ENCODE results near the gene LUZP2. TPM values are rescaled to one million over a fixed set of nuclear protein-coding genes. Genes with fewer than 3 reads are reported as not detected.

LUZP2 gene
- total RNA-seq, 1 experiment from 2014 or later = not detected

- no peaks in the 10 kb centered on the region for H3K9me3 ChIP-seq (replicated peaks)
- no peaks in the 10 kb centered on the region for H3K4me1 ChIP-seq (replicated peaks)
- no peaks in the 10 kb centered on the region for H3K36me3 ChIP-seq
- H3K27me3 ChIP-seq (replicated peaks) = no peaks in the 10 kb centered on the region
- H3K4me3 ChIP-seq = no peak overlapping the region
- no peak for DNase-seq (ENCODE audit: low read depth in 1 of 2, low spot score in 2 of 2)
- H3K27ac ChIP-seq = no peak overlapping the region
These were observed 237.9 kb downstream of the LUZP2 start for GRCh38 chr11:24734742-24735237.

- Histone ChIP-seq H3K36me3 (no peaks in the 10 kb centered on the region), H3K9me3 (replicated peaks) (no peaks in the 10 kb centered on the region), H3K27ac (no peak overlapping the region), H3K27me3 (replicated peaks) (no peaks in the 10 kb centered on the region), H3K4me3 (no peak overlapping the region), H3K4me1 (replicated peaks) (no peaks in the 10 kb centered on the region)
- no peak for DNase-seq (ENCODE audit: low read depth in 1 of 2, low spot score in 2 of 2)
These were observed 242.1 kb downstream of the LUZP2 start for GRCh38 chr11:24738972-24739371.

GRCh38 chr11:24739637-24740036, 242.8 kb downstream of the LUZP2 start:
- Histone ChIP-seq H3K4me1 (replicated peaks) (no peaks in the 10 kb centered on the region), H3K9me3 (replicated peaks) (no peaks in the 10 kb centered on the region), H3K36me3 (no peaks in the 10 kb centered on the region), H3K27ac (no peak overlapping the region), H3K27me3 (replicated peaks) (no peaks in the 10 kb centered on the region), H3K4me3 (no peak overlapping the region)
- DNase-seq (ENCODE audit: low read depth in 1 of 2, low spot score in 2 of 2) = no peak

- DNase-seq (ENCODE audit: low read depth in 1 of 2, low spot score in 2 of 2) = no peak
- H3K27me3 ChIP-seq (replicated peaks) = no peaks in the 10 kb centered on the region
- no peak overlapping the region for H3K4me3 ChIP-seq
- H3K27ac ChIP-seq = no peak overlapping the region
- H3K9me3 ChIP-seq (replicated peaks) = no peaks in the 10 kb centered on the region
- H3K4me1 ChIP-seq (replicated peaks) = no peaks in the 10 kb centered on the region
- no peaks in the 10 kb centered on the region for H3K36me3 ChIP-seq
These were observed 250.7 kb downstream of the LUZP2 start for GRCh38 chr11:24747275-24748251.

- no peaks in the 10 kb centered on the region for H3K36me3 ChIP-seq
- DNase-seq (ENCODE audit: low read depth in 1 of 2, low spot score in 2 of 2) = no peak
- no peaks in the 10 kb centered on the region for H3K9me3 ChIP-seq (replicated peaks)
- no peak overlapping the region for H3K27ac ChIP-seq
- no peak overlapping the region for H3K4me3 ChIP-seq
- H3K27me3 ChIP-seq (replicated peaks) = no peaks in the 10 kb centered on the region
- no peaks in the 10 kb centered on the region for H3K4me1 ChIP-seq (replicated peaks)
These were observed 251.4 kb downstream of the LUZP2 start for GRCh38 chr11:24748261-24748660.

GRCh38 chr11:24754406-24754805, 257.6 kb downstream of the LUZP2 start:
- H3K36me3 ChIP-seq = no peaks in the 10 kb centered on the region
- H3K27ac ChIP-seq = no peak overlapping the region
- H3K27me3 ChIP-seq (replicated peaks) = no peaks in the 10 kb centered on the region
- no peaks in the 10 kb centered on the region for H3K9me3 ChIP-seq (replicated peaks)
- no peak overlapping the region for H3K4me3 ChIP-seq
- no peaks in the 10 kb centered on the region for H3K4me1 ChIP-seq (replicated peaks)
- DNase-seq (ENCODE audit: low read depth in 1 of 2, low spot score in 2 of 2) = no peak

- no peak overlapping the region for H3K4me3 ChIP-seq
- H3K36me3 ChIP-seq = no peaks in the 10 kb centered on the region
- no peaks in the 10 kb centered on the region for H3K4me1 ChIP-seq (replicated peaks)
- H3K27ac ChIP-seq = no peak overlapping the region
- H3K27me3 ChIP-seq (replicated peaks) = no peaks in the 10 kb centered on the region
- no peaks in the 10 kb centered on the region for H3K9me3 ChIP-seq (replicated peaks)
- DNase-seq (ENCODE audit: low read depth in 1 of 2, low spot score in 2 of 2) = no peak
These were observed 258.5 kb downstream of the LUZP2 start for GRCh38 chr11:24755260-24755839.

- H3K27ac ChIP-seq = no peak overlapping the region
- no peaks in the 10 kb centered on the region for H3K36me3 ChIP-seq
- H3K27me3 ChIP-seq (replicated peaks) = no peaks in the 10 kb centered on the region
- no peaks in the 10 kb centered on the region for H3K4me1 ChIP-seq (replicated peaks)
- H3K4me3 ChIP-seq = no peak overlapping the region
- H3K9me3 ChIP-seq (replicated peaks) = no peaks in the 10 kb centered on the region
- DNase-seq (ENCODE audit: low read depth in 1 of 2, low spot score in 2 of 2) = no peak
These were observed 262.9 kb downstream of the LUZP2 start for GRCh38 chr11:24759742-24760141.

- Histone ChIP-seq H3K4me1 (replicated peaks) (no peaks in the 10 kb centered on the region), H3K9me3 (replicated peaks) (no peaks in the 10 kb centered on the region), H3K4me3 (no peak overlapping the region), H3K27ac (no peak overlapping the region), H3K27me3 (replicated peaks) (no peaks in the 10 kb centered on the region), H3K36me3 (no peaks in the 10 kb centered on the region)
- DNase-seq (ENCODE audit: low read depth in 1 of 2, low spot score in 2 of 2) = no peak
These were observed 263.8 kb downstream of the LUZP2 start for GRCh38 chr11:24760681-24761080.

- DNase-seq (ENCODE audit: low read depth in 1 of 2, low spot score in 2 of 2) = no peak
- H3K9me3 ChIP-seq (replicated peaks) = no peaks in the 10 kb centered on the region
- H3K4me3 ChIP-seq = no peak overlapping the region
- no peaks in the 10 kb centered on the region for H3K27me3 ChIP-seq (replicated peaks)
- H3K36me3 ChIP-seq = no peaks in the 10 kb centered on the region
- H3K4me1 ChIP-seq (replicated peaks) = no peaks in the 10 kb centered on the region
- H3K27ac ChIP-seq = no peak overlapping the region
These were observed 265.2 kb downstream of the LUZP2 start for GRCh38 chr11:24762076-24762475.

GRCh38 chr11:24767411-24767810, 270.6 kb downstream of the LUZP2 start:
- Histone ChIP-seq H3K9me3 (replicated peaks) (no peaks in the 10 kb centered on the region), H3K27ac (no peak overlapping the region), H3K4me1 (replicated peaks) (no peaks in the 10 kb centered on the region), H3K27me3 (replicated peaks) (no peaks in the 10 kb centered on the region), H3K4me3 (no peak overlapping the region), H3K36me3 (no peaks in the 10 kb centered on the region)
- DNase-seq (ENCODE audit: low read depth in 1 of 2, low spot score in 2 of 2) = no peak

- Histone ChIP-seq H3K27ac (no peak overlapping the region), H3K9me3 (replicated peaks) (no peaks in the 10 kb centered on the region), H3K4me1 (replicated peaks) (no peaks in the 10 kb centered on the region), H3K27me3 (replicated peaks) (no peaks in the 10 kb centered on the region), H3K36me3 (no peaks in the 10 kb centered on the region), H3K4me3 (no peak overlapping the region)
- no peak for DNase-seq (ENCODE audit: low read depth in 1 of 2, low spot score in 2 of 2)
These were observed 276.5 kb downstream of the LUZP2 start for GRCh38 chr11:24773322-24773721.

- no peaks in the 10 kb centered on the region for H3K36me3 ChIP-seq
- no peaks in the 10 kb centered on the region for H3K9me3 ChIP-seq (replicated peaks)
- H3K4me1 ChIP-seq (replicated peaks) = no peaks in the 10 kb centered on the region
- no peak for DNase-seq (ENCODE audit: low read depth in 1 of 2, low spot score in 2 of 2)
- no peaks in the 10 kb centered on the region for H3K27me3 ChIP-seq (replicated peaks)
- H3K27ac ChIP-seq = no peak overlapping the region
- no peak overlapping the region for H3K4me3 ChIP-seq
These were observed 282.9 kb downstream of the LUZP2 start for GRCh38 chr11:24779791-24780190.

- Histone ChIP-seq H3K27me3 (replicated peaks) (no peaks in the 10 kb centered on the region), H3K4me3 (no peak overlapping the region), H3K9me3 (replicated peaks) (no peaks in the 10 kb centered on the region), H3K27ac (no peak overlapping the region), H3K36me3 (no peaks in the 10 kb centered on the region), H3K4me1 (replicated peaks) (no peaks in the 10 kb centered on the region)
- DNase-seq (ENCODE audit: low read depth in 1 of 2, low spot score in 2 of 2) = no peak
These were observed 284.4 kb downstream of the LUZP2 start for GRCh38 chr11:24781288-24781687.
